Colonic mucosa (tissue), 4 donors: ENCODE data around the gene FAT1. TPM values are rescaled to one million over a fixed set of nuclear protein-coding genes. Genes with fewer than 3 reads are reported as not detected.

Experiments used
- DNase-seq: peaks from one replicate; pipeline ENCODE4 v3.0.0-alpha.2; 2020
- H3K27ac ChIP-seq: fragments of 200-600 bp; one replicate; pipeline ENCODE4 v1.8.0; 2021
- H3K27me3 ChIP-seq: fragments of 200-600 bp; one replicate; pipeline ENCODE4 v1.8.0; 2021
- H3K36me3 ChIP-seq: fragments of 200-600 bp; one replicate; pipeline ENCODE4 v1.8.0; 2021
- H3K4me1 ChIP-seq: fragments of 200-600 bp; one replicate; pipeline ENCODE4 v1.8.0; 2021; ENCODE audit warnings: mild to moderate bottlenecking
- H3K4me3 ChIP-seq: fragments of 200-600 bp; one replicate; pipeline ENCODE4 v1.8.0; 2021
- H3K9ac ChIP-seq, 2 donors: one replicate each; pipeline ENCODE4 v1.7.0; 2013; ENCODE audit warnings: control low read depth in 2 of 2, low read depth in 2 of 2, low read length in 2 of 2
- H3K9me3 ChIP-seq: fragments of 200-600 bp; one replicate; pipeline ENCODE4 v1.8.0; 2021
- intact Hi-C: fragments of 100-400 bp; cut with DNase I; formaldehyde crosslinking; loops from one replicate; pipeline ENCODE4 v1.14.1; 2022
- total RNA-seq, 2 donors: library from RNA; stranded (reverse); fragmentation: NEBNext Ultra II Directional in 1 of 2; extraction: Animal tissue kit (Norgen Biotek cat#: 25700) in 1 of 2; gene quantifications; one replicate each; pipeline ENCODE4 v1.2.1, GENCODE V29; 2021
- TF ChIP-seq, protein P1 (sequence below): fragments of 200-600 bp; IDR thresholded peaks from one replicate; pipeline ENCODE4 v1.8.0; 2022; ENCODE audit warnings: antibody characterized with exemption, mild to moderate bottlenecking
- donor health status: healthy.
- donor health status: DM: no; HTN: no; CAD: no.
- donor health status: DM: no; HTN: no; CAD: no.

Gene FAT1
- total RNA-seq, 2 donors from 2014 or later = 243 to 300 TPM

DNA sequence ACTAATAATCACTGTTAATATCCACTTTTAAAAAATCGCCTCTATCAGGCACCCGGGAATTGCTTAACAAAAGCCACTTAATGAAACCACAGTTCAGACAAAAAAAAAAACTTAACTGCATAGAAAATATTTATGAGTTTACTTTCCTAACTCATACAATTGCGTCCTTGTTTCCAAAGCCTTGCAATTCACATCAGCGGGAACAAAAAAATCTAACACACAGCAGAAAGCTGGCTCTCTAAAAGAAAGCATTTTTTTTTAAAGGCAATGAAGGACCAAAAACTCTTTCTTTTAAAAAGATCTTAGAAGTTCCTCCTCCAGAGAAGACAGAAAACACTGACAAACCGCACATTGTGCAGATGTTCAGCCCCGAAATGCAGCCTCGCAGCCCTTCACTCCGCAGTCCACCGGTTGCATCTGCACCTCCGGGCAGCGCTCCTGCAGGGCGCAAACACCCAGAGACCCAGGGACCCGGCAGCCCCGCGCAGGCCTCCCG lies 812 bp downstream of the FAT1 start:
- Histone ChIP-seq H3K4me1 (no peaks in the 10 kb centered on the region), H3K9ac (peak overlapping the region; percentile 78 to 80), H3K36me3 (no peaks in the 10 kb centered on the region), H3K4me3 (peak overlapping the region; percentile 76), H3K27me3 (no peaks in the 10 kb centered on the region), H3K27ac (peak overlapping the region; percentile 92), H3K9me3 (no peaks in the 10 kb centered on the region)
- TF ChIP-seq, protein P1, sequence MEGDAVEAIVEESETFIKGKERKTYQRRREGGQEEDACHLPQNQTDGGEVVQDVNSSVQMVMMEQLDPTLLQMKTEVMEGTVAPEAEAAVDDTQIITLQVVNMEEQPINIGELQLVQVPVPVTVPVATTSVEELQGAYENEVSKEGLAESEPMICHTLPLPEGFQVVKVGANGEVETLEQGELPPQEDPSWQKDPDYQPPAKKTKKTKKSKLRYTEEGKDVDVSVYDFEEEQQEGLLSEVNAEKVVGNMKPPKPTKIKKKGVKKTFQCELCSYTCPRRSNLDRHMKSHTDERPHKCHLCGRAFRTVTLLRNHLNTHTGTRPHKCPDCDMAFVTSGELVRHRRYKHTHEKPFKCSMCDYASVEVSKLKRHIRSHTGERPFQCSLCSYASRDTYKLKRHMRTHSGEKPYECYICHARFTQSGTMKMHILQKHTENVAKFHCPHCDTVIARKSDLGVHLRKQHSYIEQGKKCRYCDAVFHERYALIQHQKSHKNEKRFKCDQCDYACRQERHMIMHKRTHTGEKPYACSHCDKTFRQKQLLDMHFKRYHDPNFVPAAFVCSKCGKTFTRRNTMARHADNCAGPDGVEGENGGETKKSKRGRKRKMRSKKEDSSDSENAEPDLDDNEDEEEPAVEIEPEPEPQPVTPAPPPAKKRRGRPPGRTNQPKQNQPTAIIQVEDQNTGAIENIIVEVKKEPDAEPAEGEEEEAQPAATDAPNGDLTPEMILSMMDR = no peak
- peak; percentile 49 for DNase-seq
- intact Hi-C loops = loop anchor here (5.0 kb wide), 1 partner anchor 56 kb away; no protein-coding TSS in a partner anchor

GRCh38 chr4:186719925-186720694 lies 3.5 kb downstream of the FAT1 start:
- H3K27ac ChIP-seq = no peak overlapping the region
- TF ChIP-seq, protein P1 = peak; percentile 39
- no peaks in the 10 kb centered on the region for H3K4me1 ChIP-seq
- H3K9ac ChIP-seq = no peak overlapping the region
- no peak for DNase-seq
- H3K4me3 ChIP-seq = no peak overlapping the region
- no peaks in the 10 kb centered on the region for H3K9me3 ChIP-seq
- intact Hi-C loops = loop anchor here (5.0 kb wide), 1 partner anchor 53 kb away; no protein-coding TSS in a partner anchor
- no peaks in the 10 kb centered on the region for H3K27me3 ChIP-seq
- no peaks in the 10 kb centered on the region for H3K36me3 ChIP-seq

- Histone ChIP-seq H3K9ac (no peak overlapping the region), H3K36me3 (no peaks in the 10 kb centered on the region), H3K4me3 (no peak overlapping the region), H3K4me1 (no peaks in the 10 kb centered on the region), H3K27me3 (no peaks in the 10 kb centered on the region), H3K9me3 (no peaks in the 10 kb centered on the region), H3K27ac (no peak overlapping the region)
- intact Hi-C loops = no loop called here
- TF ChIP-seq, protein P1 = no peak
- no peak for DNase-seq
Observed at GRCh38 chr4:186717556-186717955, 6.1 kb downstream of the FAT1 start.

- H3K9ac ChIP-seq = no peak overlapping the region
- H3K27me3 ChIP-seq = no peaks in the 10 kb centered on the region
- intact Hi-C loops = no loop called here
- H3K36me3 ChIP-seq = no peaks in the 10 kb centered on the region
- no peak overlapping the region for H3K27ac ChIP-seq
- no peak overlapping the region for H3K4me3 ChIP-seq
- no peaks in the 10 kb centered on the region for H3K9me3 ChIP-seq
- no peak for DNase-seq
- TF ChIP-seq, protein P1 = no peak
- no peaks in the 10 kb centered on the region for H3K4me1 ChIP-seq
Observed at GRCh38 chr4:186715077-186715476, 8.6 kb downstream of the FAT1 start.

GRCh38 chr4:186714006-186714675 lies 9.5 kb downstream of the FAT1 start:
- TF ChIP-seq, protein P1 = no peak
- no peak overlapping the region for H3K9ac ChIP-seq
- H3K4me1 ChIP-seq = peaks cover 8% of the 10 kb centered on the region
- no peaks in the 10 kb centered on the region for H3K9me3 ChIP-seq
- DNase-seq = no peak
- intact Hi-C loops = no loop called here
- H3K27me3 ChIP-seq = no peaks in the 10 kb centered on the region
- H3K27ac ChIP-seq = no peak overlapping the region
- no peaks in the 10 kb centered on the region for H3K36me3 ChIP-seq
- no peak overlapping the region for H3K4me3 ChIP-seq
